HG03575 (cell line): Measurements from ENCODE around the gene AGAP1.
"Not testable (repeated sequence)": the region's sequence is repeated elsewhere in the genome, so short reads cannot be mapped to it uniquely, and the experiment has no call there.

Source experiments
- ATAC-seq: cut with Tn5 transposase; IDR thresholded peaks from one replicate; pipeline ENCODE4 v1.9.1; 2021; ENCODE audit not compliant: unreplicated experiment, insufficient number of reproducible peaks, low FRiP score; ENCODE audit errors: extremely low read depth

The AGAP1 gene

DNA sequence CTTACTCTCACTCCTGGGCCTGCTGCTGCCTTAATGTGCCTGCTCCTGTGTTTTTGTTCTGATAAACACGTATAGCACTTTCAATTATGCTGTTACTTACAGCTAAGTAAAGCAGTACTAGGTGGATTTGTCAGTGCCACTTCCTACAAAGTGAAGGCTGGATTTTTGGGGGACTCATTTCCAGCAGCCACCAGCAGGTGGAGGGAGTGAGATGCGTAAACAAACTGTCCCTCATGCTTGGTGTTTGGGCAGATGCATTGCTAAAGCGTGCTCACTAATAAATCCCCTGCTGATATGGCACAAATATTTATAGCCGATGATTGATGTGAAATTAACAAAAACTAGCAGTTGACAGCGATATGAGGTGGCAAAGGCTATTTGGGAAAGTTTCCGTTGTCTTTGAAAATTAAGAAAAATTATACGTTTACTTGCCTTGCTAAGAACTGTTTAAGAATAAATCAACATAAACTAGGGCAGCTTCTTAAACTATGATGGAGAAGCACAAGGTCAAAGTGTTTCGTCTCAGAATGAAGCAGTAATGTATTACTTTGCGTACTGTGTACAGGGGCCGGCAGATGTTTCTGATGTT lies 101.7 kb downstream of the AGAP1 start:
- no peak for ATAC-seq

DNA sequence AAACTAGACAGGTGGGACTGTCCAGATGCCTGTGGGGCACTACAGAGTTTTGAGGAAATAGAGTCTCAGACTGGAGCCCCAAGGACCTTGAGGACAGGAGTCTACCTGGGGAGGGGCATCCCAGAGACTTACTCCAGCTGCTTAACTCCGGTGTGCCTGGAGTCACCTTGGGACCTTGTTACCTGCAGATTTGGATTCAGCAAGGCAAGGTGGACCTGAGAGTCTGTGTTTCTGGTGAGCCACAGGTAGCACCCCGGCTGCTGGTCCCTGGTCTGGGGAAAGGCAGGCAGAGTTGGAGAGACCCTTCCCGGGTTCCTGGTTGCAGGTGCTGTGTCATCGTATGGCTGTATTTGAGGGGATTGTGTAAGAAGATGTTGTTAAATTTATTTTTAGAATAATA lies 102.4 kb downstream of the AGAP1 start:
- no peak for ATAC-seq

- no peak for ATAC-seq
Measured at GRCh38 chr2:235597081-235597615, 103.3 kb downstream of the AGAP1 start.

DNA sequence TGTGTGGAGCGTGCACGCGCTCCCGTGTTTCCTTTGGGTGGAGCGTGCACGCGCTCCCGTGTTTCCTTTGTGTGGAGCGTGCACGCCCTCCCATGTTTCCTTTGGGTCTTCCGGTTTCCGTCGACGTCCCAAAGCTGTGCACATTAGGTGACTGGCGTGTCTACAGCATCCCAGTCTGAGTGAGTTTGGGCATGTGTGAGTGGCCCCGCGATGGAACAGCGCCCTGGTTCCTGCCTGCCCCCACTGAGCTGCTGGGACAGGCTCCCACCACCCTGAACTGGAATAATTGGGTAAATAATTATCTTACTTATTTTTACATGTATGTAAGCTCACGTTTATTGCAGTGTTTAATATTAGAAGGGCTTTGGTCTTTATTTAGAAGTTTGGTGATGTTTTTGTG lies 104.2 kb downstream of the AGAP1 start:
- ATAC-seq = no peak

DNA sequence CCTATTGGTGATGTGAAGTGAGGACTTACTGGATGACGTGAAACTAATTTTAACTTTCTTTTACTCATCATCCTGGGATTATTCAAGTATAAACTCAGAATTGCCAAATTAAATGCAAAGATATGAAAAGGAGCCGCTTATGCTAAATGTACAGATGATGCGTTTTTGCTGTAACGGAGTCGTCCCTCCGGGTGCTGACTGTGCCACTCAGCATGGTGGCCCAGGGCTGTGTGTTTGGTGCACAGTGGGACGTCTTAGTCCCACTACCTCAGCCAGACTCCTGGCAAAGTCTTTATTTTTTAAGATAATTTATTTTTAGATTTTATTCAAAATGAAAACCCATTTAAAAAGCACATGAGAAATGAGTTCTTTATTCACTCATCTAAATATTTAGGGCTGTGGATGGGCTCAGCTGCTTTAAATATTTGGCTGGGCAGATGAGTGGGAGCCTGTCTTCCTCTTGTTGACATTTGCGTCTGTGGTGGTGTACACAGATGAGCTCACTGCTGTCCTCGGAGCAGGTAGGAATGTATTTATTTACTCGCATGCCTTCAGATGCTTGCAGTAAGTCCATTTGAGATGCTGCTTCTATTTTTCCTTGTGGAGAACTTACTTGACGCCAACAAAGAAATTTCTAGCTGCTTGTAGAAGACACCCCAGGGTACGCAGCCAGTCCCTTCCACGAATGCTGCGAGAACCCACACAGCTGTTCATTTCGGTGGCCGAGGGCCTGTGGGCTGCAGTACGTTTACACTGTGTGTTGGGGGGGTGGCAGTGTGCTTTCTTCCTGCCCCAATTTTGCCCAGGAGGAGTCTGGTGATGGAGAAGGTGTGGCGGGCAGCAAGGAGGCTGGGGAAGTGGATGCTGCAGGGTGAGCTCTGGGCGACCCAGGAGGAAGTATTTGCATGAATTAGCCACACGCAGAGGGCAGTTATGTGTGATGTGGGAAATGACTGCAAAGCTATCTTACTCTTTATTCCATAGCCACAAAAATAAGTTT lies 105.0 kb downstream of the AGAP1 start:
- no peak for ATAC-seq

DNA sequence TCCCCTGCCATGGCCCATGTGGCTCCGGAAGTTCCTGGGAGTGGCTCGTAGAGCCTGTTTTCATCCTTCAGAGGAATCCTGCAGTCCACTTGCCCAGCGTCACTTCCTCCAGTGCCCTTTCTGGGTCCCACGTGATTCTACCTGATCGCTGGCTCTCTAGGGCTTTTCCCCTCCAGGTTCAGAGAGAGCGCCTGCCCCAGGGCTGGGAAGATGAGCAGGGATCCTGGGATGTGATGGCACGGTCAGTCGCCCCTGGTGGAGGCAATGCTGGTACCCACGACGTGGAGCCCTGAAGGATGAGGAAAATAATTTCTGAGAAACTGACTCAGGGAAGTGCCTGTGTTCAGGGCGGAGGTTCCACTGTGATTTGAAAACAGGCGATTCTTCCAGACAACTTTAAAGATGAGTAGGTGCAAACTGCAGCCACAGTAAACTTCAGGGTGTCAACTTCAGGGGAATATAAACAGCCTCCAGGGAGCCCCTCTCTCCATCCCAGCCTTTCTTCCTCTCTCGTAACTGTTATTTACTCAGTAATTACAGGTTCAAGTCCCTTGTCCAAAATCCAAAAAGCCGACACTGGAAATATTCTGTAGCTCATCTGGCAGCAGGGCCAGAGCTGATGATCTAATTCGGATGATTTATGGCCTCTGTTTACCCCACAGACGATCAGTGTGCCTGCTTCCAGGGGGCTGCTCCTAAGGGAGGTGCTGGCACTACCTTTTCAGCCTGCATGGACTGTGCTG lies 105.9 kb downstream of the AGAP1 start:
- no peak for ATAC-seq

GRCh38 chr2:235600406-235600805 lies 106.6 kb downstream of the AGAP1 start:
- ATAC-seq = no peak

DNA sequence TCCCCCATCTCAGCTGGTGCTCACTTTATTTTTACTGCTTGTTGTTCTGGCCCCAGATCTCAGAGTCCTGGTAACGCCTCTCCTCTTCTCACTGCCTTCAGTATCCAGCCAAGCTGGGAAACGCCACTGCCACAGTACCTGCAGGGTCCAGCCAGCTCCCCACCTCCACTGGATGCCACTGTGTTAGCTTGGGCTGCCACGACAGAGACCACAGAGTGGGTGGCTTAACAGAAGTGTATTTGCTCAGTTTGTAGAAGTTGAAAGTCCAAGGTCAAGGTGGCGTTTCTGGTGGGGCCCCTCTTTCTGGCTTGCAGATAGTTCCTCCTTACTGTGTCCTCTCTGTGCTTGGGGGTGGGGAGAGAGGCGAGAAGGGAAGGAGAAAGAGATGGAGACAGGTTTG lies 107.1 kb downstream of the AGAP1 start:
- no peak for ATAC-seq

DNA sequence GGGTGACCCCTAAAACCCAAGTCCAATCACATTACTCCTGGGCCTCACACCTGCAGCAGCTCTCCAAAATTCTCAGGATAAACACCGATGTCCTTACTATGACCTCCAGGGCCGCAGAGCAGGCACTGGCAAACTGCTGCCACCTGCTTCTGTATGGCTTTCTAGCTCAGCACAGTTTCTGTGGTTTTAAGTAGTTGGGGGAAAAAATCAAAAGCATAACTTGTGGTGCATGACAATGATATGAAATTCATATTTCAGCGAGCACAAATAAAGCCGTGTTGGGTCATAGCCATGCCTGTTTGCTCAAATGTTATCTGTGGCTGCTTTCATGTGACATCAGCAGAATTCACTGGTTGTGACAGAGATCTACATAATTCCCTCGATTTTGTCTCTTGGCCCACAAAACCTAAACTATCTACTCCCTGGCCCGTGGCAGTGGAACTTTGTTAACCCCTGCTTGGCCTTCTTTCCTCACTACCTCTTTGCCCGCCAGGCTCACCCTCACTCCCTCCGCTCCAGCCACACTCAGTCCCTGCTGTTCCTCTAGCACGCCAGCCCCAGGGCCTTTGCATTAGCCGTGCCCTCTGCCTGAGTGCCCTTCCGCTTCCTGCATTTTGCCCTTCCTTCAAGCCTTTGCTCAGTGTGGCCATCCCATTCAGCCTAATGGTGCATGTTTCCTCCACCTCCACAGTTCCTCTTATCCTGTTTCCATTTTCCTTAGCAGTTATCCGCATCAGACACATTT lies 108.3 kb downstream of the AGAP1 start:
- no peak for ATAC-seq

DNA sequence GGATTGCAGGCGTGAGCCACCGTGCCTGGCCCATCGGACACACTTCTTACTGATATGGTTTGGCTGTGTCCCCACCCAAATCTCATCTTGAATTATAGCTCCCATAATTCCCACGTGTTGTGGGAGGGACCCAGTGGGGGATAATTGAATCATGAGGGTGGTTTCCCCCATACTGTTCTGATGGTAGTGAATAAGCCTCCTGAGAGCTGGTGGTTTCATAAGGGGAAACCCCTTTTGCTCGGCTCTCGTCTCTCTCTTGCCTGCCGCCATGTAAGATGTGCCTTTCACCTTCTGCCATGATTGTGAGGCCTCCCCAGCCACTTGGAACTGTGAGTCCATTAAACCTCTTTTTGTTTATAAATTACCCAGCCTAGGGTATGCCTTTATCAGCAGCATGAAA lies 109.1 kb downstream of the AGAP1 start:
- ATAC-seq = not testable (repeated sequence)

DNA sequence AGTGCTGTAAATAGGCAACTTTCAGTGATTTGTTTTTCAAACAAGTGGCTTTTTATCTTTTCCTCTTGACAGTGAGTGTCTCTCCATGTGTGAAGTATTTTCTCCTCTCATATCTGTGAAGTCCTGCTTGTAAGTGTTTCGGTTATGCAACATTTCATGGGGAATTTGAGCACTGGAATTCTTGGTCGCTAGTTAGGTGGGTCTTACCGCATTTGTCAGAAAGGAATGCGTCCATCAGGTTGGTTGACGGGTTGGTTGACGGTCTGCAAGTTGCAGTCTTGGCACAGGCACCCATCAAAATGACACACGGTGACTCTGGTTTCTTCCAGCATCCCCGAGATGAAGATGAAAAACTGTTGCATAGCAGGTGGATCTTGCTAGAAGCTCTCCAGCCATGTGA lies 109.8 kb downstream of the AGAP1 start:
- ATAC-seq = no peak

- no peak for ATAC-seq
Measured at GRCh38 chr2:235605312-235606003, 111.6 kb downstream of the AGAP1 start.

GRCh38 chr2:235606004-235606715 lies 112.3 kb downstream of the AGAP1 start:
- no peak for ATAC-seq

GRCh38 chr2:235607546-235608199 lies 113.8 kb downstream of the AGAP1 start:
- ATAC-seq = no peak

- no peak for ATAC-seq
Measured at GRCh38 chr2:235608200-235608887, 114.5 kb downstream of the AGAP1 start.

GRCh38 chr2:235609321-235609720 lies 115.5 kb downstream of the AGAP1 start:
- no peak for ATAC-seq

DNA sequence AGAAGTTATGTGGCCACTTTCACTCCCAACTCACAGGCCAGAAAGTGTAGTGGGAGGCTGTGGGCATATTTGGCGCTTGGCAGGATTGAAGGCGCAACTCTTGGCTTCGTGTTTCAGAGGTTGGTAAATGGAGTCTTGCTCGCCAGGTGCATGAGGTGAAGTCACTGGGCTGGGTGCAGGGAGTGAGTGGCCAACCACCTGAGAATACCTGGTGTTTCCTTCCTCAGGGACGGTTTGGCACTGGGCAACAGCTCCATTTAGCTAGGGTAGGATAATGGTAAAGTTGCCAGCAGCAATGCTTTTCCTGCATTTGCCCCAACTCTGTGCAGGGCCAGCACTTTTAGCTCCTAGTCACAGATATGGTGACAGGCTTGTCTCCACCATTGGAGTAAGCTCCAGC lies 115.9 kb downstream of the AGAP1 start:
- ATAC-seq = no peak
